HEK293 (cell line): Measurements from ENCODE around the gene TMC5.
"Not testable (repeated sequence)": the region's sequence is repeated elsewhere in the genome, so short reads cannot be mapped to it uniquely, and the experiment has no call there.

Experiments used
- CTCF ChIA-PET: fragments of 350-600 bp; formaldehyde crosslinking; extraction: SDS; loops from one replicate; lab custom pipeline; 2021; ENCODE audit warnings: antibody characterized with exemption; lab: Yijun Ruan, JAX
- POLR2A ChIA-PET: fragments of 300-600 bp; formaldehyde crosslinking; extraction: SDS; loops from one replicate; lab custom pipeline; 2020; ENCODE audit warnings: antibody characterized with exemption, inconsistent platforms; lab: Yijun Ruan, JAX
- H3K27ac ChIP-seq: fragments of 200-500 bp; sonication (Bioruptor generic); 2 replicates; pipeline ENCODE4 v1.5.1; 2014; ENCODE audit warnings: low read depth, low read length, control low read depth, inconsistent platforms; ENCODE audit errors: extremely low read depth
- H3K36me3 ChIP-seq, 2 experiments: fragments of 200-500 bp in 1 of 2; sonication (Bioruptor generic) in 1 of 2; 1 replicate in 1 of 2; 2 replicates in 1 of 2; pipeline ENCODE4 v1.5.1; 2014 to 2017; ENCODE audit warnings: inconsistent platforms in 2 of 2, low read length in 2 of 2; ENCODE audit not compliant: control insufficient read depth in 2 of 2, insufficient read depth in 1 of 2
- H3K4me1 ChIP-seq: fragments of 200-500 bp; sonication (Bioruptor generic); 2 replicates; pipeline ENCODE4 v1.5.1; 2014; ENCODE audit warnings: mild to moderate bottlenecking, low read length, inconsistent platforms; ENCODE audit not compliant: control insufficient read depth, insufficient read depth
- H3K4me3 ChIP-seq: 2 replicates; pipeline ENCODE4 v1.5.1; 2011; ENCODE audit warnings: low read depth, mild to moderate bottlenecking, control low read depth, low read length, moderate library complexity
- H3K9me3 ChIP-seq: fragments of 200-500 bp; sonication (Bioruptor generic); 2 replicates; pipeline ENCODE4 v1.5.1; 2014; ENCODE audit warnings: low read depth, low read length, inconsistent platforms; ENCODE audit not compliant: control insufficient read depth, insufficient read depth
- CTCF ChIP-seq: fragments of 450-650 bp; formaldehyde crosslinking; IDR thresholded peaks from 2 replicates; pipeline ENCODE4 v1.5.1; 2016; ENCODE audit warnings: missing biosample characterization, missing genetic modification characterization
- EGR2 ChIP-seq: fragments of 450-650 bp; formaldehyde crosslinking; IDR thresholded peaks from 2 replicates; pipeline ENCODE4 v1.5.1; 2016; ENCODE audit warnings: low read depth, missing biosample characterization, missing genetic modification characterization
- GFI1B ChIP-seq: fragments of 450-650 bp; formaldehyde crosslinking; IDR thresholded peaks from 2 replicates; pipeline ENCODE4 v1.5.1; 2016; ENCODE audit warnings: missing biosample characterization, missing genetic modification characterization
- KLF1 ChIP-seq: fragments of 450-650 bp; formaldehyde crosslinking; IDR thresholded peaks from 2 replicates; pipeline ENCODE4 v1.5.1; 2016; ENCODE audit warnings: missing biosample characterization, missing genetic modification characterization
- KLF10 ChIP-seq: fragments of 450-650 bp; IDR thresholded peaks from 2 replicates; pipeline ENCODE4 v1.5.1; 2018; ENCODE audit warnings: missing biosample characterization, mild to moderate bottlenecking, missing genetic modification characterization
- PRDM1 ChIP-seq: fragments of 450-650 bp; formaldehyde crosslinking; IDR thresholded peaks from 2 replicates; pipeline ENCODE4; 2016; ENCODE audit warnings: missing biosample characterization, missing genetic modification characterization
- SCRT1 ChIP-seq: fragments of 450-650 bp; formaldehyde crosslinking; IDR thresholded peaks from 2 replicates; pipeline ENCODE4 v1.5.1; 2016; ENCODE audit warnings: missing biosample characterization, missing genetic modification characterization, borderline replicate concordance
- SCRT2 ChIP-seq: fragments of 450-650 bp; formaldehyde crosslinking; IDR thresholded peaks from 2 replicates; pipeline ENCODE4 v1.5.1; 2016; ENCODE audit warnings: missing biosample characterization, missing genetic modification characterization
- SP7 ChIP-seq: fragments of 450-650 bp; formaldehyde crosslinking; IDR thresholded peaks from 2 replicates; pipeline ENCODE4 v1.5.1; 2016; ENCODE audit warnings: missing biosample characterization, missing genetic modification characterization
- YY1 ChIP-seq: fragments of 450-650 bp; formaldehyde crosslinking; IDR thresholded peaks from 2 replicates; pipeline ENCODE4 v1.5.1; 2018; ENCODE audit warnings: missing biosample characterization, missing genetic modification characterization
- ZBTB17 ChIP-seq: fragments of 450-650 bp; formaldehyde crosslinking; IDR thresholded peaks from 2 replicates; pipeline ENCODE4 v1.5.1; 2016; ENCODE audit warnings: missing biosample characterization, missing genetic modification characterization
- ZBTB21 ChIP-seq: fragments of 450-650 bp; formaldehyde crosslinking; IDR thresholded peaks from 2 replicates; pipeline ENCODE4 v1.5.1; 2017; ENCODE audit warnings: missing biosample characterization, missing genetic modification characterization
- ZFP37 ChIP-seq: fragments of 450-650 bp; formaldehyde crosslinking; IDR thresholded peaks from 2 replicates; pipeline ENCODE4 v1.5.1; 2016; ENCODE audit warnings: missing biosample characterization, missing genetic modification characterization
- ZNF121 ChIP-seq: fragments of 450-650 bp; formaldehyde crosslinking; IDR thresholded peaks from 2 replicates; pipeline ENCODE4 v1.5.1; 2016; ENCODE audit warnings: missing biosample characterization, missing genetic modification characterization
- ZNF132 ChIP-seq: fragments of 450-650 bp; formaldehyde crosslinking; IDR thresholded peaks from 2 replicates; pipeline ENCODE4 v1.5.1; 2017; ENCODE audit warnings: missing biosample characterization, missing genetic modification characterization, borderline replicate concordance
- ZNF146 ChIP-seq: fragments of 450-650 bp; formaldehyde crosslinking; IDR thresholded peaks from 2 replicates; pipeline ENCODE4 v1.5.1; 2016; ENCODE audit warnings: missing biosample characterization, missing genetic modification characterization
- ZNF157 ChIP-seq: fragments of 450-650 bp; formaldehyde crosslinking; IDR thresholded peaks from 2 replicates; pipeline ENCODE4 v1.5.1; 2016; ENCODE audit warnings: missing biosample characterization, missing genetic modification characterization
- ZNF184 ChIP-seq: fragments of 450-650 bp; IDR thresholded peaks from 2 replicates; pipeline ENCODE4 v1.5.1; 2018; ENCODE audit warnings: missing biosample characterization, mild to moderate bottlenecking, missing genetic modification characterization
- ZNF654 ChIP-seq: fragments of 450-650 bp; formaldehyde crosslinking; IDR thresholded peaks from 2 replicates; pipeline ENCODE4 v1.5.1; 2016; ENCODE audit warnings: low read depth, missing biosample characterization, missing genetic modification characterization
- ZNF660 ChIP-seq: fragments of 450-650 bp; IDR thresholded peaks from 2 replicates; pipeline ENCODE4 v1.5.1; 2018; ENCODE audit warnings: missing biosample characterization, mild to moderate bottlenecking, missing genetic modification characterization
- ZNF76 ChIP-seq: fragments of 450-650 bp; formaldehyde crosslinking; IDR thresholded peaks from 2 replicates; pipeline ENCODE4; 2016; ENCODE audit warnings: low read depth, missing biosample characterization, missing genetic modification characterization, borderline replicate concordance
- ZNF791 ChIP-seq: fragments of 450-650 bp; formaldehyde crosslinking; IDR thresholded peaks from 2 replicates; pipeline ENCODE4 v1.5.1; 2016; ENCODE audit warnings: missing biosample characterization, missing genetic modification characterization
- TF ChIP-seq, protein P1 (sequence below): fragments of 450-650 bp; formaldehyde crosslinking; IDR thresholded peaks from 2 replicates; pipeline ENCODE4 v1.5.1; 2017; ENCODE audit warnings: missing biosample characterization, missing genetic modification characterization

TMC5 gene

GRCh38 chr16:19417640-19418039 is at the start of gene TMC5:
TMC5 (plus strand) TSS chr16:19417883; CDS start chr16:19440039, 22,156 bp downstream.
- ChIA-PET POLR2A (no interaction called here), CTCF (interaction anchor here (0.6 to 1.0 kb wide), 3 partner anchors 10 to 566 kb away, joined by 3 to 6 read pairs (median 5); no protein-coding TSS in a partner anchor)
- Histone ChIP-seq H3K27ac (no peak within 1 kb of the TSS), H3K36me3 (no peaks in the 10 kb centered on the region), H3K4me1 (no peaks in the 10 kb centered on the region), H3K9me3 (no peaks in the 10 kb centered on the region)
- TF ChIP-seq ZNF157 = no peak
- TF ChIP-seq SCRT1 = 0 out of 2 replicates have a peak, but pooled peaks have one; percentile 45
- no peak for TF ChIP-seq ZBTB21
- TF ChIP-seq SCRT2 (tag by site-specific recombination) = 0 out of 2 replicates have a peak, but pooled peaks have one; percentile 72
- TF ChIP-seq, all 188 proteins: peak for 2
- no peak within 1 kb of the TSS for H3K4me3 ChIP-seq

GRCh38 chr16:19372541-19372940 is 45.1 kb upstream of the TMC5 start:
- H3K4me3 ChIP-seq, H3K4me1 ChIP-seq, H3K36me3 ChIP-seq, POLR2A ChIA-PET, H3K27ac ChIP-seq, H3K9me3 ChIP-seq: not testable (repeated sequence)
- CTCF ChIA-PET = interaction anchor here (0.7 to 1.6 kb wide), 5 partner anchors 9 to 385 kb away, joined by 3 to 5 read pairs (median 3); no protein-coding TSS in a partner anchor

DNA sequence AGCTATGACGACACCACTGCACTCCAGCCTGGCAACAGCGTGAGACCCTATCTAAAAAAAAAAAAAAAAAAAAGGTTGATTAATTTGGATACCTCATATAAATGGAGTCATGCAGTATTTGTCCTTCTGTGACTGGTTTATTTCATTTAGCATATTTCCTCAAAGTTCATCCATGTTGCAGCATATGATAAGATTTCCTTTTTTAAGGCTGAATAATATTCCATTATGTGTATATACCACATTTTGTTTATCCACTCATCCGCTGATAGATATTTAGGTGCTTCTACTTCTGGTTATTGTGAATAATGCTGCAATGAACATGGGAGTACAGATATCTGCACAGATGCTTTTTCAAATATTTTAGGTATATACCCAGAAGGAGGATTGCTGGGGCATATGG is 43.3 kb upstream of the TMC5 start:
- ChIA-PET POLR2A (no interaction called here), CTCF (interaction anchor here (0.5 to 3.9 kb wide), 5 partner anchors 101 to 298 kb away, joined by 3 to 33 read pairs (median 7); no protein-coding TSS in a partner anchor)
- TF ChIP-seq EGR2 (tag by site-specific recombination) (no peak), ZFP37 (no peak), ZNF184 (no peak), ZNF146 (peak; percentile 76), ZNF76 (tag by site-specific recombination) (no peak)
- TF ChIP-seq, protein P1, sequence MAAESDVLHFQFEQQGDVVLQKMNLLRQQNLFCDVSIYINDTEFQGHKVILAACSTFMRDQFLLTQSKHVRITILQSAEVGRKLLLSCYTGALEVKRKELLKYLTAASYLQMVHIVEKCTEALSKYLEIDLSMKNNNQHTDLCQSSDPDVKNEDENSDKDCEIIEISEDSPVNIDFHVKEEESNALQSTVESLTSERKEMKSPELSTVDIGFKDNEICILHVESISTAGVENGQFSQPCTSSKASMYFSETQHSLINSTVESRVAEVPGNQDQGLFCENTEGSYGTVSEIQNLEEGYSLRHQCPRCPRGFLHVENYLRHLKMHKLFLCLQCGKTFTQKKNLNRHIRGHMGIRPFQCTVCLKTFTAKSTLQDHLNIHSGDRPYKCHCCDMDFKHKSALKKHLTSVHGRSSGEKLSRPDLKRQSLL = no peak
- H3K36me3 ChIP-seq = no peaks in the 10 kb centered on the region
- H3K4me1 ChIP-seq = no peaks in the 10 kb centered on the region
- H3K9me3 ChIP-seq = no peaks in the 10 kb centered on the region
- no peak overlapping the region for H3K27ac ChIP-seq
- no peak overlapping the region for H3K4me3 ChIP-seq

GRCh38 chr16:19375561-19376158 is 42.0 kb upstream of the TMC5 start:
- Histone ChIP-seq H3K27ac (no peak overlapping the region), H3K4me3 (no peak overlapping the region), H3K9me3 (no peaks in the 10 kb centered on the region), H3K36me3 (no peaks in the 10 kb centered on the region), H3K4me1 (no peaks in the 10 kb centered on the region)
- TF ChIP-seq PRDM1 (tag by site-specific recombination) (no peak), ZNF654 (tag by site-specific recombination) (peak; percentile 92), ZBTB17 (tag by site-specific recombination) (no peak), CTCF (tag by site-specific recombination) (peak; percentile 57; the same call in 1 of the 2 replicates), KLF10 (tag by site-specific recombination) (0 out of 2 replicates have a peak, but pooled peaks have one; percentile 33), ZNF121 (tag by site-specific recombination) (no peak), ZNF132 (tag by site-specific recombination) (no peak), YY1 (tag by site-specific recombination) (no peak), GFI1B (tag by site-specific recombination) (no peak), SP7 (tag by site-specific recombination) (no peak), ZNF791 (no peak), KLF1 (tag by site-specific recombination) (no peak), ZNF660 (tag by site-specific recombination) (0 out of 2 replicates have a peak, but pooled peaks have one; percentile 36)
- POLR2A ChIA-PET = no interaction called here
- CTCF ChIA-PET = interaction anchor here (0.6 to 3.9 kb wide), 9 partner anchors 10 to 392 kb away, joined by 3 to 33 read pairs (median 3); partner anchors contain the start of gene TMC7
